GM19193 (cell line): ENCODE measurements around the gene OPRL1.

Source experiments
- POLR2A ChIP-seq: IDR thresholded peaks from 4 replicates; pipeline ENCODE4 v1.6.1; 2011; ENCODE audit not compliant: insufficient read depth, insufficient read length; ENCODE audit errors: extremely low read depth

Gene OPRL1

DNA sequence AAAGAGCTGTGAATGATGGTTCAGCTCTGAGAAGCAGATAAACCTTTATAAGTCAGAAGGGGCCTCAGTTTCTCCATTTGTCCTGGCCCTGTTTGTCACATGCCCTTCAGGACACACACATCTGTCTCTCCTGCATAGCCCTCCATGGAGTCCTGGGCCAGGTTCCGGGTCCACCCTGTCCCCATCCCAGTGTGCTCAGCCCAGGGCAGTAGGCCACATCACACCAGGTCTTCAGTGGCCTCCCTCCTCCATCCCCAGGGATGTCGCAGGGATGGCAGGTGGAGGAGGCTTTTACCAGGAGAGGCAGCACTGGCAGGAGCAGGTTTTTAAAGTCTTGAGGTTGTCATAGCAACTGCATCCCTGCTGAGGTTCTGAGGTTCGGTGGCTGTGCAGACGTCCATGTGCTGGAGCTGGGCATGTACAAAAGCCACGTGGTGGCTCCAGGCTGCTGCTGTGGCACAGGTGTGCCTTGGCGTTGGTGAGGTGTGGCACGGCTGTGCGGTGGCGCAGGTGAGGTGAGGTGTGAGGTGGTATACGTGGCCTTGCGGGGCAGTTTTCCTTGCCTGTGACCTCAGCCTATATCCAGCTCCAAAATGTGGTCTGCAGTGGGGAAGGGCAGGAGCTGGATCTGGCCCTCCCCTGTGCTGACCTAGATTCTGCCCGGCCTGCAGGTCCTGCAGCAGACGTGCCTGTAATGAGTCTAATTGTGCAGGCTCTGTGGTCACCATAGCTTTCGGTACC, 35.5 kb downstream of the OPRL1 start:
- TF ChIP-seq POLR2A = no peak

DNA sequence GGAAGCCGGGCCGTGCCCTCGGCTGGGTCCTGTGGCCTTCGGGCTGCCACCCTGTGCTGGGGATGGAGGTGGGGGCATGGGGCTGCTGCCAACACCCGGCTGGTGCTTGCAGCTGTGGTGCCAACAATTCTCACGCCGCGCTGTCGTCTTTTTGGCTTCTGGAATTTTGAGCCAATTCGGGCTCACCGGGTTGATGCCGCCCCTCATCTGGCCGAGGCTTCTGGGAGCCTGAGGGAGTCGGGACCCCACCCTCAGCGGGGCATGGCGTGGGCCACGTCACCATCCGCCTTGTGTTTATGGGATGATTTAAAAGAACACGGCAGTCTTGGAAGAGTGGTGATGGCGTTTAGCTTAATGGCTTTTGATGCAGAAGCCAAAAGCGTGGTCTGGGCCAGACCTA, 36.1 kb downstream of the OPRL1 start:
- TF ChIP-seq POLR2A = no peak

DNA sequence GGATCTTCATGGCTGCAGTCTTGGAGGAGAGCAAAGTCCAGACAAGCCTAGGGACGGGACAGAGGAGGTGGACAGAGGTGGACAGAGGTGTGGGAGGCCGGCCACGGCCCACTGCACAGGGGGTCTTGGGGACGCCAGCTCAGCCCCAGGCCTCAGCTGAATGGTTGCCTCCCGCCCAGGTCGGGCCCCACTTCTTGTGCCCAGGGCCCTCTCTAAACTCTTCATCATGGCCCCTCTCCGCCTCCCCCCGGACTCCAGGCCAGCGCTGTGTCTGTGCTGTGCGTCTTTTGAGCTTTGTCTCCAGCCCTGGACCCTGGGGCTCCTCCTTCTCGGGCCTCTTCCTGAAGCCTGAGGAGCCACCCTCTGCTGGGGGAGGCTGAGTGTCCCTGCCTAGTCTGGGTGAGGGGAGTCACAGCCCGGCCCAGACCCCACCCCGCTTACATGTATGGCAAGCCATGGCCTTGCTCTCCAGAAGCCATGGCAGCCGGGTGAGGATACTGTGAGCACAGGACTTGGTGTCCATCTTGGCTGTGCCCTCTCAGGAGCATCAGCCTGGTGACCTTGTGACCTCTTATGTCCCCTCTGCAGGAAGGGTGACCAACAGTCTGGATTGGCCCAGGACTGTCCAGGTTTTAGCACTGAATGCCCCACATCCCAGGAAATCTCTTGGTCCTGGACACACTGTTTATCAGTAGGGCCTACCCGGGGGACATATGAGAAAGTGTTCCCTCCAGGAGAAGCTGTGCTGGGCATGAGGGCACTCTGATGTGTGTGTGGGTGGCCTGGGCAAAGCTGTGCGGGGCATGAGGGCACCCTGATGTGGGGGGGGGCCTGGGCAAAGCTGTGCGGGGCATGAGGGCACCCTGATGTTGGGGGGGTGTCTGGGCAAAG, 36.9 kb downstream of the OPRL1 start:
- no peak for TF ChIP-seq POLR2A

DNA sequence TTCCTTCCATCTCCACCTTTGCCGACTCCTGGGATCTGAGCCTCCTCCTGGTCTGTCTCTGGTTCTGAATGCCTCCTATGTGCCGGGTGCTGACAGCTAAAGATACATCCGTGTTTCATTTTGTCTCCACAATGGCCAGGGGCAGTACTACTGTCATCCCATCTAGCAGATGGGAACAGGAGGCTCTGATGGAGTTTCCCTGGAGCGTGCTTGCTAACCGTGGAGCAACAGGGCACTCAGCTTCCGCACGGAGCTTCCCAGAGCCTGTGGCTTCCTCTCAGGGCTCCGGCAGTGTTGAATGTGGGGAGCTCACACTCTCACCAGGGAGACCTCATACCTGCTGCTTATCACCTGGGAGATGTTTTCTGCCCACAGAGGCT, 39.4 kb downstream of the OPRL1 start:
- no peak for TF ChIP-seq POLR2A

DNA sequence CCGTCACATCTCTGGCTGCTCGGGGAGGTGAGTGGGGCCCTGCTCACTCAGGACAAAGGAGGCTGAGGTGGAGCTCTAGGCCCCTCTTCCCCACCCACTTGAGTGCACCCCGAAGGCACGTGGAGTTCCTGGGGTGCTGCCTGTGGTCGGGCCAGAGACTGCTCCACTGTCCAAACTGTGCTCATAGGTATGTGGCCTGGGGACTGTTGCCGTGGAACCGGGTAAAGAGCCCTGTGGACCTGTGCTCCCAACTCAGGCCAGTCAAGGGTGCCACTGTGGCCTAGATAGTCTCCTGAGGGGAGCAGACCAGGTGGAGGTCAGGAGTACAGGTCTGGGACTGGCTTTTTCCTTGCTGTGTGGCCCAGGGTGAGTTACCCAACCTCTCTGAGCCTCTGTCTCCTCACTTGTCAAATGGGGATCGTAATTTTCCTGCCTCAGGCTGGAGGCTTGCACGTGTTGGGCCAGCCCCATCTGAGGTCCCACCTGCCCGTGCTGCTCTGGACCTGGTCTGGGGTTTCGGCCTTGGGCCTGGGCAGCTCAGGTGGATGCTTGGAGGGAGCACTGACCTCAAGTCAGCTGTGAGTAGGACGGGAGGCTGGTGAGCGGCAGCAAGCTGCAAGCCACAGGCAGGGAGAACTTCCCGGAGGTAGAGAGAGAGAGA, 39.9 kb downstream of the OPRL1 start:
- TF ChIP-seq POLR2A = no peak

DNA sequence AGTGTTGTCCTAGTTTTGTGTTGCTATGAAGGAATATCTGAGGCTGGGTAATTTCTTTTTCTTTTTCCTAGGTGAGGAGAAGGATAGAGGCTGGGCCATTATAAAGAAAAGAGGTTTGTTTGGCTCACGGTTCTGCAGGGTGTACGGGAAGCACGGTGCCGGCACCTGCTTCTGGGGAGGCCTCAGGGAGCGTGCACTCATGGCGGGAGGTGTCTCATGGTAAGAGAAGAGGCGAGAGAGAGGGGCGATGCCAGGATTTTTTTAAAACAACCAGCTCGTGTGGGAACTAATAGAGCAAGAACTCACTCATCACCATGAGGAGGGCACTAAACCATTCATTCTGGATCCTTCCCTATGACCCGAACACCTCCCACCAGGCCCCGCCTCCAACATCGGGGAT, 41.7 kb downstream of the OPRL1 start:
- TF ChIP-seq POLR2A = no peak

DNA sequence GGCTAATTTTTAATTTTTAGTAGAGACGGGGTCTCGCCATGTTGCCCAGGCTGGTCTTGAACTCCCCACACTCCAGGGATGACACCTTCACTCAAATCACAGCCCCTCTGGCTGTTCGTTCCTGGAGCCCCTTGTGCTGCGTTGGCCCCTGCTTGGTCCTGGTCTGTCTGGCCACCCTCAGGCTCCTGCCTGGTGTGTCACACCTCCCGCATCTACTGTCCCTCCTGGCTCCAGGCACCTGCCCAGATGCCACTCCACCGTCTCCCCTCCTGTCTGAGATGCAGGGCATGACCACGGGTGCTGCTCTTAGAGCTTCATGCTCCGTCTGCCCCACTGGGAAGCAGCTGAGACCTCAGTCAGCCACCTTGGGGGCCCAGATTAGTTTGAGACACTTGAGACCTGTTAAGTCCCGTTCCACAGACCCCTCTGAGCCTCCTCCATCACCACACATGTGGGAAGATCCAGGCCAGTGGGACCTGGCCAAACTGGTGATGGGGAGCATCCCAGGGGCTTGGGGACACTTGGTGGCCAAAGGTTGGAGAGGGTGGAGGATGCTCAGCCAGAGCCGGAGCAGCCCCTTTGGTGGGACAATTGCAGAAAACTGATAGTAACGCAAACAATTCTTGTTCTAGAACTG, 49.4 kb downstream of the OPRL1 start:
- no peak for TF ChIP-seq POLR2A

DNA sequence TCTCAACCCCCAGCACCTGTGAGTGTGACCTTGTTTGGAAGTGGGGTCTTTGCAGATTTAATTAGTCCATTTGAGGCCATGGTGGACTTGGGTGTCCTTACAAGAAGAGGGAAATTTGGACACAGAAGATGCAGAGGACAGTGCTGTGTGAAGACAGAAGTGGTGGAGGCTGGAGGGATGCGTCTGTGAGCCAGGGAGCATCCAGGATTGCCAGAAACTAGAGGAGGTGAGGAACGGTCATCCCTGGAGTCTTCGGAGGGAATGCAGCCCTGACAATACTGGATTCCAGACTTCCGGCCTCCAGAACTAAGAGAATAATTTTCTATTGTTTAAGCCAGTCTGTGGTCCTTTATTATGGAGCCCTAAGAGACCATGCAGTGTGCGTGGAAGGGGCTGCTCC, 50.4 kb downstream of the OPRL1 start:
- TF ChIP-seq POLR2A = no peak

DNA sequence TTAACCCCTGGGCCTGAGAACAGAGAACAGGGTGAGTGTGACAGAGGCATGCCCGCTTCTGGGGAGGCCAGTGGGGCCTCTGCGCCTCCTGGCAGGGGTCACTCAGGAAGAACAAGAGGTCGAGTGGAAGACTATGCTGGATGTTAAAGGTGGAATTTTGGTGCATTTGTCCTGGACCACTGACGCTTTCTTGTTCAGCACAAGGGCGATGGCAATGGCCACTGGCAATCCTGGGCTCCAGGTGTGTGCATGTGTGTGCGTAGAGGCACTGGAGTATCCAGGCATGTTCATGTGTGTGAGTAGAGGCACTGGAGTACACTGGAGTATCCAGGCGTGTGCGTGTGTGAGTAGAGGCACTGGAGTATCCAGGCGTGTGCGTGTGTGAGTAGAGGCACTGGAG, 51.0 kb downstream of the OPRL1 start:
- TF ChIP-seq POLR2A = no peak

DNA sequence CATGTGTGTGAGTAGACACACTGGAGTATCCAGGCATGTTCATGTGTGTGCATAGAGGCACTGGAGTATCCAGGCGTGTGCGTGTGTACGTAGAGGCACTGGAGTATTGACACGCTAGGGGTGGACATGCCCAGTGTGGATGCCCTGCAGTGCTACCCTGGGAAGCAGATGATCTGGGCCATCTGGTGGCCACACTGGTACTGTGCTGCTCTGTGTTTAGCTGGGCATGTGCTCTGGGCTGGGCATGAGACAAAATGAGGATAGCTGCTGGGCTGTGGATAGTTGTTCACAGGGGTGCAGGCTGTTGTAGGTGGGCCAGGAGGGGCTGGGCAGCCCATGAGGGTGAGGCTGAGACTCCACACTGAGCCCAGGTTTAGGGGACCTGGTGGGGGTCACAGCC, 51.5 kb downstream of the OPRL1 start:
- TF ChIP-seq POLR2A = no peak

DNA sequence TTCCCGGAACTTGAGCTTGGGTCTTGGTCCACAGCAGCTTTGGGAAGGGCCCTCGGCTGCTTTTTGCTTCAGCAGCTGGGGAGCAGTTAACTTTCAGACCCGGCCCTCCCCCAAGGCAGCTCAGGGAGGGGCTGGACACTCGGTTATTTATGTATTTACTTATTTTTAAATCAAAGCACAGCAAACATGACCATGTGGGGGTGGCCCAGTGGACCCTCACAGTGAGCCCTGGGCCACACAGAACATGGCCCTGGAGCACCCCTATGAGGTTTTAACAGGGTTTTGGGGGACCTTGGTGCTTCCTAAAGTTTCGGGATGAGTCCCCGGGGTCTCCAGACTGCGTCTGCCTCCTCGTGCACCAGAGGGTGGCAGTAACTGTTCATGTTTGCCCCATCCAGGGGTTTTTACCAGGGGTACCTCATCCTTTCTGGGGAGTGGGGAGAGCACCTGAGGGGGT, 54.1 kb downstream of the OPRL1 start:
- TF ChIP-seq POLR2A = no peak

DNA sequence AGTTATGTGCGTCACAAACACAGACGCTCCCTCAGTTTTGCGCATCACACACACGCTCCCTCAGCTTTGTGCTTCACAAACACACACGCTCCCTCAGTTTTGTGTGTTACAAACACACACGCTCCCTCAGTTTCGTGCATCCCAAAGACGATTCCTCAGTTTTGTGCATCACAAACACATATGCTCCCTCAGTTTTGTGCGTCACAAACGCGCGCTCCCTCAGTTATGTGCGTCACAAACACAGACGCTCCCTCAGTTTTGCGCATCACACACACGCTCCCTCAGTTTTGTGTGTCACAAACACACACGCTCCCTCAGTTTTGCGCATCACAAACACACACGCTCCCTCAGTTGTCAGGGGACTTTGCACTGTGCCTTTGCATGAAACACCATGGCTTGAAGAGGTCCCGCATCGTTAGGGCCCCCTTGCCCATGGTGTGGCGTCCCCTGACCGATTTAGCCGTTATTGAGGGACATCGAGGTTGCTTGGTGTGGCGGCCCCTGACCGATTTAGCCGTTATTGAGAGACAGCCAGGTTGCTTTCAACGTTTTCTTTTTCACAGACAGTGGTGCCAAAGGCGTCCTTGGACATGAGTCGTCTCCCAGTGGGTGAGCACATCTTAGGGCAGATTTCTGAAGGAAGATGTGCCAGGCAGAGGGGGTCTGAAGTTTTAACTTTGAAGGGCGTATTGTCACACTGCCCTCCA, 56.3 kb downstream of the OPRL1 start:
- no peak for TF ChIP-seq POLR2A

DNA sequence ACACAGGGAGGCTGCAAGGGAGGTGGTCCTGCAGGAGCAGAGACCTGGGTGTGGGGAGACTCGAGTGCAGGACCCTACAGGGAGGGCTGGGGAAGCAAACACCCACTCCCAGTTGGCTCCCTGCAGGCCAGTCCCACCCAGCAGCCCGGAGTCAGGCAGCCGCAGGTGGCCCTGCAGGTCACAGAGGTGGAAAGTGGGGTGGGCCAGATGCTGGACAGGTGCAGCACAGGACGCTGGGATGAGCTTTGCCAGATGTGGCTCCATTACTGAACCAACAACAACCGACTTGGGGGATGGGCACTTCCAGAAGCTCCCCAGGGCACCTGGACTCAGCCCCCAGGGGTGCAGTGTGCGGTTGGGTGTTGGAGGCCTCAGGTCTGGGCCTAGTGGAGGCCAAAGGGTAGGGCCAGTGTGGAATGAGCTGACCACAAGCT, 57.7 kb downstream of the OPRL1 start:
- TF ChIP-seq POLR2A = no peak

DNA sequence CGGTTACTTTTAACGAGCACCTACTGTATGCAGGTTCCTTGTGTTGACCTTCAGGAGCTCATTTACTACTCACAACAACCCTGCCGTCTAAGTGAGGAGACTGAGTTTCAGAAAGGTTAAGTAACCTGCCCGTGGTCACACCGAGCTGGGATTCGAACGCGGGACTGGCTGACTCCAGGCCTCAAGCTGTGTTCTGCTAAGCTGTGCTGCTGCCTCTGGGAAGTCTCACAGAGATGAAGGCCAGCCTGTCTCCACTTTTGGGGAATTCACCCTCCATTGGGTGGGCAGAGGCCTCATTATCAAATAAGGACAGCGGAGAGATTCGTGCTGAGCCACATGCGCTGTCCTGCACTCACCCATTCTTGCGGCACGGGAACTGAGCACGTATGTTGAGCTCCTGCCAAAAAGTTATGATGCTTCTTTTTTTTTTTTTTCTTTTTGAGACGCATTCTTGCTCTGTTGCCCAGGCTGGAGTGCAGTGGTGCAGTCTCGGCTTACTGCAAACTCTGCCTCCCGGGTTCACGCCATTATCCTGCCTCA, 58.5 kb downstream of the OPRL1 start:
- TF ChIP-seq POLR2A = no peak

DNA sequence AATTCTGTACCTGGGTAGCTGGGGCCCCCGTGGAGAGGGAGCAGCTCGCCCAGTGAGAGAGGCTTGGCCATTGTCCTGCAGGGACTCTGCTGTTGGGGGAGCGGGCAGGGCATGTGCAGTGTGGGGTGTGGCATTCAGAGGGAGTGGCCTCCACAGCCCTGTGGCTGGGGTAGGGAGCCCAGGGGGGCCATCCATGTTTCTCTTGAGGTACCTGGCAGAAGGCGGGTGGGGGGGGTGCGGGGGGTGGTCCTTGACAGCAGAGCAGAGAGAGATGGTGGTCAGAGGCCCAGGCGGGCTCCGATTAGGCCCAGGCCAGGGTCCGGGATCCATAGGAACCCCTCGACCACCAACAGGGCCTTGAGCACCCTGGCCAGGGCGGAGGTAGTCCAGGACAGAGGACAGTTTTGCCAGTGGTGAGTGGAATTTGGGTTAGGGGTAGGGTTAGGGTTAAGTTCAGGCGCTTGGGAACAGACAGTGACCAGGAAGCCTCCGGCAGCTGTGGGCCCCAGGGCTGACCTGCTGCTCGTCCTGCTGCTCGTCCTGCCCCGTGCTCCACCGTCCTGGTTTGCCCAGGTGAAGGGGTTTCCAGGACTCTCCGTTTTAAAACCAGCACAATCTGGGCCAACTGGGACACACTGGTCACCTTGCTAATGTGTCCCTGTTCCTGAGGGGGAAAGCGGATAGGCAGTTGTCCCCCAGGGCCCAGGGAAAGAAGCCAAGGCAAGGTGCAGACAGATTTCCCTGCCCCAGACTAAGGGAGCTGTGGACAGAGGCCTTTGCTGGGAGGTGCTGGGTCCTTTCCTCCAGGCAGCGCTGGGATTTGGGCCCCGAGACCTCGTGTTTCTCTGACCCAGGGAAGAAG, 59.5 kb downstream of the OPRL1 start:
- no peak for TF ChIP-seq POLR2A
